Fibroblast of the aortic adventitia (primary cell): ENCODE results near the gene IL21. TPM values are rescaled to one million over a fixed set of nuclear protein-coding genes. Genes with fewer than 3 reads are reported as not detected.

Source experiments
- DNase-seq: peaks from one replicate; pipeline ENCODE4 v3.0.0-alpha.2; 2010; ENCODE audit warnings: low read depth
- H3K4me3 ChIP-seq: 2 replicates; pipeline ENCODE4 v1.5.1; 2011; ENCODE audit warnings: low read depth, mild to moderate bottlenecking, control low read depth, low read length, moderate library complexity
- CTCF ChIP-seq: IDR thresholded peaks from 2 replicates; pipeline ENCODE4 v1.5.1; 2011; ENCODE audit warnings: mild to moderate bottlenecking, low read length, control low read depth, inconsistent platforms; ENCODE audit not compliant: insufficient read depth
- total RNA-seq: library from RNA; depleted of rRNA; stranded (reverse); fragments of >200 nt; gene quantifications from 2 replicates; pipeline ENCODE4 v1.2.3, GENCODE V29; 2012; ENCODE audit warnings: low replicate concordance

The IL21 gene
- total RNA-seq: not detected in 2 replicates

- DNase-seq: no peak
- no peak for TF ChIP-seq CTCF
These were observed at the start of gene IL21 for GRCh38 chr4:122621016-122621507. Gene IL21 (minus strand): TSS chr4:122621066. CDS start chr4:122621011, 55 bp downstream.

GRCh38 chr4:122669911-122670738 is 49.3 kb upstream of the IL21 start:
- H3K4me3 ChIP-seq: no peak overlapping the region
- DNase-seq: no peak
- TF ChIP-seq CTCF: no peak

More at GRCh38 chr4:122621016-122621507, at the start of gene IL21:
- H3K4me3 ChIP-seq: no peak within 1 kb of the TSS

- H3K4me3 ChIP-seq: no peak overlapping the region
- DNase-seq: peak; percentile 63
- TF ChIP-seq CTCF: no peak
These were observed 47.4 kb upstream of the IL21 start for GRCh38 chr4:122668241-122668640.

GRCh38 chr4:122666527-122667245 is 45.8 kb upstream of the IL21 start:
- no peak for TF ChIP-seq CTCF
- peak; percentile 96 for DNase-seq
- H3K4me3 ChIP-seq: no peak overlapping the region

- DNase-seq: peak; percentile 46
These were observed 44.5 kb upstream of the IL21 start for GRCh38 chr4:122665161-122665929.

More at GRCh38 chr4:122665161-122665929, 44.5 kb upstream of the IL21 start:
- no peak for TF ChIP-seq CTCF
- no peak overlapping the region for H3K4me3 ChIP-seq
